GM20000 (cell line): ENCODE results near the gene LCMT1.

Experiments
- DNase-seq: peaks from one replicate; pipeline ENCODE4 v3.0.0; 2012; ENCODE audit warnings: low spot score
- CTCF ChIP-seq: IDR thresholded peaks from 2 replicates; pipeline ENCODE4 v1.5.1; 2012; ENCODE audit warnings: mild to moderate bottlenecking, control low read depth; ENCODE audit errors: extremely low read depth, missing control alignments

The LCMT1 gene

DNA sequence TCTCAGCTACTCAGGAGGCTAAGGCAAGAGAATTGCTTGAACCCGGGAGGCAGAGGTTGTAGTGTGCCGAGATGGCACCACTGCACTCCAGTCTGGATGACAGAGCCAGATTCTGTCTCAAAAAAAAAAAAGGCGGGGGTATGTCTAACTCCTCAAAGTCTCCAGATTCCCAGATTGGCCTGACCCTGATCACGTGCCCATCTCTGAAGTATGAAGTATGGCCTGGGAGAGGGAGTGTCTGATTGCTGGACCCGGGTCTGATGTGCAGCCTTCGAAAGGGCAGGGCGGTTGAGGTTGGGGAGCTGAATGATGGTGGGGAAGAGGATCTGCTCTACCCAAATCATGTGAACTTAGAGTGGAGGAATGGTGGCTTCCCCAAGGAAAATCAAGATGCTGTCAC, 87.9 kb downstream of the LCMT1 start:
- DNase-seq, result no peak

GRCh38 chr16:25210758-25211157, 99.2 kb downstream of the LCMT1 start:
- DNase-seq, result no peak

More for the DNA sequence above, 87.9 kb downstream of the LCMT1 start:
- TF ChIP-seq CTCF, result no peak

GRCh38 chr16:25212636-25213035, 101.1 kb downstream of the LCMT1 start:
- no peak for DNase-seq
- TF ChIP-seq CTCF, result no peak

More at GRCh38 chr16:25210758-25211157, 99.2 kb downstream of the LCMT1 start:
- TF ChIP-seq CTCF, result no peak

GRCh38 chr16:25213709-25214397, 102.3 kb downstream of the LCMT1 start:
- no peak for TF ChIP-seq CTCF
- DNase-seq, result no peak

GRCh38 chr16:25217112-25217511, 105.6 kb downstream of the LCMT1 start:
- no peak for DNase-seq
- no peak for TF ChIP-seq CTCF

DNA sequence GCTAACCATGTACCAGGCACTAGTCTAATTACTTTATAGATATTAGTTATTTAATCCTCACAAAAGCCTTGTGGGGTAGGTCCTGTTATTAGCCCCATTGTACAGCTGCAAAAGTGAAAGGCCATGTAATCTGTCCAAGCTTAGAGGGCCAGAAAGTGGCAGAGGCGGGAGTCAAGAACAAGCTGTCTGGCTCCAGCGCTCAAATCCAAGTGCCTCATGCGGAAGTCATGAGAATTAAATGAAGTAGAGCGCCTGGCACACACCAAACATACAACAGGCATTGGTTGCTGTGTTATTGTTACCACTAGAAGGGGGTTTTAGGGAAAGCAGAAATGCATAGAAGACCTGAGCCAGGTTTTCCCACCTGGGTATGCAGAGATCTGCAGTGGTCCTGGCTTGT, 106.4 kb downstream of the LCMT1 start:
- no peak for DNase-seq
- TF ChIP-seq CTCF, result no peak

- no peak for DNase-seq
- TF ChIP-seq CTCF, result no peak
Observed at GRCh38 chr16:25219070-25219737, 107.7 kb downstream of the LCMT1 start.
